ENCODE results near the gene NEFH.

The NEFH gene

GRCh38 chr22:29493636-29494035 lies 13.6 kb downstream of the NEFH start:
- Histone ChIP-seq H3K4me1 (ENCODE audit: control insufficient read depth in 2 of 2, insufficient read depth in 2 of 2, low read length in 2 of 2) (peaks cover 2 to 4% of the 10 kb centered on the region in 2 donors), H3K27ac (ENCODE audit: low read depth in 2 of 2, low read length in 2 of 2) (no peak overlapping the region), H3K9me3 (ENCODE audit: control insufficient read depth in 2 of 2, low read length in 2 of 2) (no peaks in the 10 kb centered on the region), H3K36me3 (ENCODE audit: control insufficient read depth in 2 of 2, insufficient read depth in 2 of 2, low read length in 2 of 2) (peaks cover 0 to 2% of the 10 kb centered on the region in 2 donors), H3K27me3 (ENCODE audit: control insufficient read depth in 2 of 2, insufficient read depth in 2 of 2, low read length in 2 of 2) (no peaks in the 10 kb centered on the region), H3K4me3 (ENCODE audit: low read length in 2 of 2) (no peak overlapping the region), H3K9ac (ENCODE audit: low read depth in 1 of 2, low read length in 2 of 2) (no peak overlapping the region)

GRCh38 chr22:29499852-29500251 lies 19.8 kb downstream of the NEFH start:
- peaks cover 0 to 2% of the 10 kb centered on the region in 2 donors for H3K4me1 ChIP-seq (ENCODE audit: control insufficient read depth in 2 of 2, insufficient read depth in 2 of 2, low read length in 2 of 2)
- H3K9me3 ChIP-seq (ENCODE audit: control insufficient read depth in 2 of 2, low read length in 2 of 2), result no peaks in the 10 kb centered on the region

GRCh38 chr22:29503811-29504372 lies 23.9 kb downstream of the NEFH start:
- H3K36me3 ChIP-seq (ENCODE audit: control insufficient read depth in 2 of 2, insufficient read depth in 2 of 2, low read length in 2 of 2), result peaks cover 9 to 23% of the 10 kb centered on the region in 2 donors

More at GRCh38 chr22:29499852-29500251, 19.8 kb downstream of the NEFH start:
- Histone ChIP-seq H3K9ac (ENCODE audit: low read depth in 1 of 2, low read length in 2 of 2) (no peak overlapping the region), H3K27ac (ENCODE audit: low read depth in 2 of 2, low read length in 2 of 2) (no peak overlapping the region), H3K4me3 (ENCODE audit: low read length in 2 of 2) (no peak overlapping the region), H3K36me3 (ENCODE audit: control insufficient read depth in 2 of 2, insufficient read depth in 2 of 2, low read length in 2 of 2) (peaks cover 0 to 2% of the 10 kb centered on the region in 2 donors), H3K27me3 (ENCODE audit: control insufficient read depth in 2 of 2, insufficient read depth in 2 of 2, low read length in 2 of 2) (no peaks in the 10 kb centered on the region)

GRCh38 chr22:29509298-29509697 lies 29.3 kb downstream of the NEFH start:
- Histone ChIP-seq H3K4me1 (ENCODE audit: control insufficient read depth in 2 of 2, insufficient read depth in 2 of 2, low read length in 2 of 2) (no peaks in the 10 kb centered on the region), H3K4me3 (ENCODE audit: low read length in 2 of 2) (no peak overlapping the region), H3K9ac (ENCODE audit: low read depth in 1 of 2, low read length in 2 of 2) (no peak overlapping the region), H3K27me3 (ENCODE audit: control insufficient read depth in 2 of 2, insufficient read depth in 2 of 2, low read length in 2 of 2) (no peaks in the 10 kb centered on the region), H3K36me3 (ENCODE audit: control insufficient read depth in 2 of 2, insufficient read depth in 2 of 2, low read length in 2 of 2) (peaks cover 43 to 53% of the 10 kb centered on the region in 2 donors), H3K9me3 (ENCODE audit: control insufficient read depth in 2 of 2, low read length in 2 of 2) (no peaks in the 10 kb centered on the region), H3K27ac (ENCODE audit: low read depth in 2 of 2, low read length in 2 of 2) (no peak overlapping the region)

More at GRCh38 chr22:29503811-29504372, 23.9 kb downstream of the NEFH start:
- H3K27ac ChIP-seq (ENCODE audit: low read depth in 2 of 2, low read length in 2 of 2), result no peak overlapping the region
- H3K4me1 ChIP-seq (ENCODE audit: control insufficient read depth in 2 of 2, insufficient read depth in 2 of 2, low read length in 2 of 2), result peaks cover 0 to 2% of the 10 kb centered on the region in 2 donors
- H3K4me3 ChIP-seq (ENCODE audit: low read length in 2 of 2), result no peak overlapping the region
- no peak overlapping the region for H3K9ac ChIP-seq (ENCODE audit: low read depth in 1 of 2, low read length in 2 of 2)
- H3K9me3 ChIP-seq (ENCODE audit: control insufficient read depth in 2 of 2, low read length in 2 of 2), result no peaks in the 10 kb centered on the region
- no peaks in the 10 kb centered on the region for H3K27me3 ChIP-seq (ENCODE audit: control insufficient read depth in 2 of 2, insufficient read depth in 2 of 2, low read length in 2 of 2)

GRCh38 chr22:29509815-29510214 lies 29.8 kb downstream of the NEFH start:
- H3K27me3 ChIP-seq (ENCODE audit: control insufficient read depth in 2 of 2, insufficient read depth in 2 of 2, low read length in 2 of 2), result no peaks in the 10 kb centered on the region
- peaks cover 43 to 53% of the 10 kb centered on the region in 2 donors for H3K36me3 ChIP-seq (ENCODE audit: control insufficient read depth in 2 of 2, insufficient read depth in 2 of 2, low read length in 2 of 2)
- H3K9me3 ChIP-seq (ENCODE audit: control insufficient read depth in 2 of 2, low read length in 2 of 2), result no peaks in the 10 kb centered on the region
- no peak overlapping the region for H3K27ac ChIP-seq (ENCODE audit: low read depth in 2 of 2, low read length in 2 of 2)
- H3K4me3 ChIP-seq (ENCODE audit: low read length in 2 of 2), result no peak overlapping the region
- no peak overlapping the region for H3K9ac ChIP-seq (ENCODE audit: low read depth in 1 of 2, low read length in 2 of 2)
- H3K4me1 ChIP-seq (ENCODE audit: control insufficient read depth in 2 of 2, insufficient read depth in 2 of 2, low read length in 2 of 2), result no peaks in the 10 kb centered on the region

- Histone ChIP-seq H3K4me1 (ENCODE audit: control insufficient read depth in 2 of 2, insufficient read depth in 2 of 2, low read length in 2 of 2) (no peaks in the 10 kb centered on the region), H3K27ac (ENCODE audit: low read depth in 2 of 2, low read length in 2 of 2) (no peak overlapping the region), H3K9ac (ENCODE audit: low read depth in 1 of 2, low read length in 2 of 2) (no peak overlapping the region), H3K27me3 (ENCODE audit: control insufficient read depth in 2 of 2, insufficient read depth in 2 of 2, low read length in 2 of 2) (no peaks in the 10 kb centered on the region), H3K9me3 (ENCODE audit: control insufficient read depth in 2 of 2, low read length in 2 of 2) (no peaks in the 10 kb centered on the region), H3K4me3 (ENCODE audit: low read length in 2 of 2) (no peak overlapping the region), H3K36me3 (ENCODE audit: control insufficient read depth in 2 of 2, insufficient read depth in 2 of 2, low read length in 2 of 2) (peaks cover 43 to 53% of the 10 kb centered on the region in 2 donors)
These were observed 30.5 kb downstream of the NEFH start for GRCh38 chr22:29510542-29510941.

- Histone ChIP-seq H3K4me3 (ENCODE audit: low read length in 2 of 2) (no peak overlapping the region), H3K9ac (ENCODE audit: low read depth in 1 of 2, low read length in 2 of 2) (no peak overlapping the region), H3K36me3 (ENCODE audit: control insufficient read depth in 2 of 2, insufficient read depth in 2 of 2, low read length in 2 of 2) (peaks cover 43 to 55% of the 10 kb centered on the region in 2 donors)
These were observed 31.3 kb downstream of the NEFH start for GRCh38 chr22:29511126-29511862.

GRCh38 chr22:29512031-29512430 lies 32.0 kb downstream of the NEFH start:
- H3K36me3 ChIP-seq (ENCODE audit: control insufficient read depth in 2 of 2, insufficient read depth in 2 of 2, low read length in 2 of 2), result peaks cover 50 to 55% of the 10 kb centered on the region in 2 donors
- no peak overlapping the region for H3K9ac ChIP-seq (ENCODE audit: low read depth in 1 of 2, low read length in 2 of 2)
- H3K9me3 ChIP-seq (ENCODE audit: control insufficient read depth in 2 of 2, low read length in 2 of 2), result no peaks in the 10 kb centered on the region
- no peak overlapping the region for H3K27ac ChIP-seq (ENCODE audit: low read depth in 2 of 2, low read length in 2 of 2)
- H3K4me1 ChIP-seq (ENCODE audit: control insufficient read depth in 2 of 2, insufficient read depth in 2 of 2, low read length in 2 of 2), result no peaks in the 10 kb centered on the region
- H3K4me3 ChIP-seq (ENCODE audit: low read length in 2 of 2), result no peak overlapping the region
- H3K27me3 ChIP-seq (ENCODE audit: control insufficient read depth in 2 of 2, insufficient read depth in 2 of 2, low read length in 2 of 2), result no peaks in the 10 kb centered on the region

More at GRCh38 chr22:29511126-29511862, 31.3 kb downstream of the NEFH start:
- H3K27me3 ChIP-seq (ENCODE audit: control insufficient read depth in 2 of 2, insufficient read depth in 2 of 2, low read length in 2 of 2), result no peaks in the 10 kb centered on the region
- no peaks in the 10 kb centered on the region for H3K9me3 ChIP-seq (ENCODE audit: control insufficient read depth in 2 of 2, low read length in 2 of 2)
- no peaks in the 10 kb centered on the region for H3K4me1 ChIP-seq (ENCODE audit: control insufficient read depth in 2 of 2, insufficient read depth in 2 of 2, low read length in 2 of 2)
- no peak overlapping the region for H3K27ac ChIP-seq (ENCODE audit: low read depth in 2 of 2, low read length in 2 of 2)

GRCh38 chr22:29517215-29517908 lies 37.3 kb downstream of the NEFH start:
- no peaks in the 10 kb centered on the region for H3K9me3 ChIP-seq (ENCODE audit: control insufficient read depth in 2 of 2, low read length in 2 of 2)
- no peaks in the 10 kb centered on the region for H3K27me3 ChIP-seq (ENCODE audit: control insufficient read depth in 2 of 2, insufficient read depth in 2 of 2, low read length in 2 of 2)
- peaks cover 54 to 59% of the 10 kb centered on the region in 2 donors for H3K36me3 ChIP-seq (ENCODE audit: control insufficient read depth in 2 of 2, insufficient read depth in 2 of 2, low read length in 2 of 2)
- H3K27ac ChIP-seq (ENCODE audit: low read depth in 2 of 2, low read length in 2 of 2), result no peak overlapping the region
- H3K9ac ChIP-seq (ENCODE audit: low read depth in 1 of 2, low read length in 2 of 2), result no peak overlapping the region
- H3K4me3 ChIP-seq (ENCODE audit: low read length in 2 of 2), result no peak overlapping the region
- H3K4me1 ChIP-seq (ENCODE audit: control insufficient read depth in 2 of 2, insufficient read depth in 2 of 2, low read length in 2 of 2), result no peaks in the 10 kb centered on the region

- peaks cover 53 to 54% of the 10 kb centered on the region in 2 donors for H3K36me3 ChIP-seq (ENCODE audit: control insufficient read depth in 2 of 2, insufficient read depth in 2 of 2, low read length in 2 of 2)
- no peaks in the 10 kb centered on the region for H3K9me3 ChIP-seq (ENCODE audit: control insufficient read depth in 2 of 2, low read length in 2 of 2)
- H3K4me3 ChIP-seq (ENCODE audit: low read length in 2 of 2), result no peak overlapping the region
- no peaks in the 10 kb centered on the region for H3K27me3 ChIP-seq (ENCODE audit: control insufficient read depth in 2 of 2, insufficient read depth in 2 of 2, low read length in 2 of 2)
- no peak overlapping the region for H3K9ac ChIP-seq (ENCODE audit: low read depth in 1 of 2, low read length in 2 of 2)
- H3K27ac ChIP-seq (ENCODE audit: low read depth in 2 of 2, low read length in 2 of 2), result no peak overlapping the region
- no peaks in the 10 kb centered on the region for H3K4me1 ChIP-seq (ENCODE audit: control insufficient read depth in 2 of 2, insufficient read depth in 2 of 2, low read length in 2 of 2)
These were observed 38.4 kb downstream of the NEFH start for GRCh38 chr22:29518427-29518826.

Measured in mucosa of rectum (tissue), 2 donors.